ENCODE results near the gene ACTG1. TPM values are rescaled to one million over a fixed set of nuclear protein-coding genes. Genes with fewer than 3 reads are reported as not detected.
A peak's percentile ranks its signal among the peaks of the same experiment; 100 is the strongest.

The ACTG1 gene
- total and polyA plus RNA-seq, 2 of the 4 experiments (the other 2 are of a cell fraction), result 10,907 to 15,732 TPM

DNA sequence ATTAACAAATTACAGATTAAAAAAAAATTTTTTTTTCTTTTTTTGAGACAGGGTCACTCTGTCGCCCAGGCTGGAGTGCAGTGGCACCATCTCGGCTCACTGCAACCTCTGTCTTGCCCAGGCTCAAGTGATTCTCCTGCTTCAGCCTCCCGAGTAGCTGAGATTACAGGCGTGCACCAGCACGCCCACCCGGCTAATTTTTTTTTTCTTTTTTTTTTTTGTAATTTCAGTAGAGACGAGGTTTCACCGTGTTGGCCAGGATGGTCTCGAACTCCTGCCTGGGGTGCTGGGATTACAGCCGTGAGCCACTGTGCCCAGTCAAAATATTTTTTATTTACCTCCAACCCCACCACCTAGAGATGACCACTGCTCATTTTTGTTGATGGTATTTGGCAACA, 25.5 kb downstream of the ACTG1 start:
- Histone ChIP-seq H2AFZ (replicated peaks; ENCODE audit: low read length, poor library complexity) (peak overlapping the region; percentile 99), H4K5ac (ENCODE audit: low read depth, low read length) (no peak overlapping the region), H3K4ac (ENCODE audit: low read depth, low read length) (peak overlapping the region; percentile 72), H2AK5ac (ENCODE audit: low read depth, low read length) (no peak overlapping the region), H3K4me2 (ENCODE audit: low read depth, low read length) (no peak overlapping the region), H2BK20ac (ENCODE audit: low read depth, low read length) (no peak overlapping the region), H2BK15ac (ENCODE audit: low read depth, low read length) (no peak overlapping the region), H3K4me1 (ENCODE audit: control insufficient read depth, insufficient read depth, low read length) (peaks cover 7% of the 10 kb centered on the region; the same call in 1 of the 2 replicates), H3K9me1 (ENCODE audit: insufficient read depth, low read length) (peaks cover 2% of the 10 kb centered on the region; the same call in 1 of the 2 replicates), H3K79me1 (ENCODE audit: low read depth in 1 of 2, low read length in 2 of 2) (peaks cover 2 to 3% of the 10 kb centered on the region in 2 experiments; a peak in 2 of 4 replicates), H2BK120ac (ENCODE audit: low read depth, low read length) (no peak overlapping the region), H3K18ac (ENCODE audit: low read depth, low read length) (no peak overlapping the region), H3K56ac (ENCODE audit: extremely low read depth, insufficient read depth, low read length) (no peak overlapping the region), H3K9me3 (ENCODE audit: control insufficient read depth, insufficient read depth, low read length) (no peaks in the 10 kb centered on the region), H3K36me3 (ENCODE audit: control insufficient read depth, insufficient read depth, low read length) (no peaks in the 10 kb centered on the region), H4K8ac (ENCODE audit: low read depth in 2 of 2, low read length in 2 of 2) (peak overlapping the region; percentile 90 to 99; a peak in 3 of 4 replicates), H3K4me3 (ENCODE audit: insufficient read depth, low read depth, low read length) (no peak overlapping the region), H2BK5ac (ENCODE audit: low read depth, low read length, poor library complexity, severe bottlenecking) (no peak overlapping the region), H3K14ac (replicated peaks; ENCODE audit: low read depth, low read length) (no peak overlapping the region), H3K9ac (ENCODE audit: low read depth, low read length) (no peak overlapping the region), H4K91ac (ENCODE audit: insufficient read depth, low read depth, low read length) (no peak overlapping the region), H3K23ac (ENCODE audit: low read depth, low read length) (no peak overlapping the region), H2AK9ac (replicated peaks; ENCODE audit: low read depth, low read length, poor library complexity) (no peak overlapping the region), H3K27me3 (ENCODE audit: control insufficient read depth, insufficient read depth, low read length) (peaks cover 4% of the 10 kb centered on the region; the same call in 1 of the 2 replicates), H3K27ac (ENCODE audit: insufficient read depth, low read length) (no peak overlapping the region), H4K20me1 (ENCODE audit: insufficient read depth, low read length) (no peaks in the 10 kb centered on the region)
- in situ Hi-C loops (cut with MboI; ENCODE audit: low sequenced_read_pairs) (no loop called here), dilution Hi-C loops (cut with HindIII; ENCODE audit: low sequenced_read_pairs, unreplicated experiment) (no loop called here), intact Hi-C loops (cut with micrococcal nuclease) (no loop called here)
- WGBS, 2 experiments (ENCODE audit: extremely low coverage in 2 of 2, insufficient read length in 1 of 2), result 100% methylated on average over 2 of the region's 10 CpGs; no CpG with 5 or more reads in 1 of the 2 experiments
- CTCF ChIA-PET, result no interaction called here
- ATAC-seq (ENCODE audit: low read depth) (no peak), DNase-seq (no peak)
- POLR2A ChIA-PET (ENCODE audit: unreplicated experiment), result interaction anchor here (0.6 kb wide), 1 partner anchor 147 kb away, joined by 6 read pairs; no protein-coding TSS in a partner anchor
- TF ChIP-seq RFX5 (IDR thresholded peaks at IDR 0.05; ENCODE audit: low read depth, low read length) (no peak), MAFK (IDR thresholded peaks at IDR 0.05; ENCODE audit: low read depth, low read length) (no peak), BHLHE40 (IDR thresholded peaks at IDR 0.05; ENCODE audit: low read depth, low read length) (no peak), MXI1 (IDR thresholded peaks at IDR 0.05; ENCODE audit: borderline replicate concordance, low read depth, low read length) (no peak), MAZ (IDR thresholded peaks at IDR 0.05; ENCODE audit: borderline replicate concordance, low read depth, low read length) (no peak), POLR2A (IDR thresholded peaks at IDR 0.05; ENCODE audit: low read depth, low read length) (no peak), CTCF (conservative IDR thresholded peaks at IDR 0.05; ENCODE audit: low read depth, low read length) (no peak), SMC3 (IDR thresholded peaks at IDR 0.05; ENCODE audit: low read depth, low read length) (no peak)
- no TSS peak for BruUV-seq (replicated peaks)
